H7 (cell line): Measurements from ENCODE around the gene HSDL2. TPM values are rescaled to one million over a fixed set of nuclear protein-coding genes. Genes with fewer than 3 reads are reported as not detected.
"Not testable (repeated sequence)": the region's sequence is repeated elsewhere in the genome, so short reads cannot be mapped to it uniquely, and the experiment has no call there.

Experiments used
- DNase-seq: peaks from one replicate; pipeline ENCODE4 v3.0.0; 2012
- H3K27me3 ChIP-seq: 2 replicates; pipeline ENCODE4 v1.6.0; 2011; ENCODE audit warnings: mild to moderate bottlenecking, low read length; ENCODE audit not compliant: control insufficient read depth, insufficient read depth
- H3K36me3 ChIP-seq: replicated peaks from 2 replicates; pipeline ENCODE4 v1.5.1; 2011; ENCODE audit warnings: low read length; ENCODE audit not compliant: control insufficient read depth, insufficient read depth
- H3K4me3 ChIP-seq: 2 replicates; pipeline ENCODE4 v1.5.1; 2011; ENCODE audit warnings: low read depth, mild to moderate bottlenecking, control low read depth, low read length, moderate library complexity; ENCODE audit not compliant: insufficient read depth
- total RNA-seq: library from RNA; depleted of rRNA; stranded (reverse); fragments of >200 nt; shearing (Covaris generic); gene quantifications from 2 replicates; pipeline ENCODE4 v1.2.3, GENCODE V29; 2014

Gene HSDL2
- total RNA-seq, 1 experiment from 2014 or later: 27.6 TPM

DNA sequence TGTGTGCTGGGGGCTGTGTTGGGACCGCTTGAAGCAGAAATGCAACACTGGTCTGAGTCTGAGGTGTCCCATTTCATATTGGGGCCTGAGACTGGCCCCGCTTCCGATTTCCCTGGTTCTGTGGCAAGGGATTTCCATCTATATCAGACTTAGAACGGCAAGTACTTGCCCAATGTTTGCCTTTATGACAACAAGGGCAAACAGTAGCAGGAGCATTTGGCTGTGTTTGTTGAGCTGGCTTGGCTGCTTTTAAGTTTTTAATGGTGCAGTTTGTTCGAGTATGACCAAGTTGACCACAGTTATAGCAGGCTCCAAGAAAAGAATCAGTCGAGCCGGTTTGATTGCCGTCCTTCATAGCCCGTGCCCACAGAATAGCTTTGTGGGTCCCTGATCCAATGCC lies 17.0 kb downstream of the HSDL2 start:
- DNase-seq: no peak
- Histone ChIP-seq H3K36me3 (no peaks in the 10 kb centered on the region), H3K27me3 (no peaks in the 10 kb centered on the region), H3K4me3 (no peak overlapping the region)

DNA sequence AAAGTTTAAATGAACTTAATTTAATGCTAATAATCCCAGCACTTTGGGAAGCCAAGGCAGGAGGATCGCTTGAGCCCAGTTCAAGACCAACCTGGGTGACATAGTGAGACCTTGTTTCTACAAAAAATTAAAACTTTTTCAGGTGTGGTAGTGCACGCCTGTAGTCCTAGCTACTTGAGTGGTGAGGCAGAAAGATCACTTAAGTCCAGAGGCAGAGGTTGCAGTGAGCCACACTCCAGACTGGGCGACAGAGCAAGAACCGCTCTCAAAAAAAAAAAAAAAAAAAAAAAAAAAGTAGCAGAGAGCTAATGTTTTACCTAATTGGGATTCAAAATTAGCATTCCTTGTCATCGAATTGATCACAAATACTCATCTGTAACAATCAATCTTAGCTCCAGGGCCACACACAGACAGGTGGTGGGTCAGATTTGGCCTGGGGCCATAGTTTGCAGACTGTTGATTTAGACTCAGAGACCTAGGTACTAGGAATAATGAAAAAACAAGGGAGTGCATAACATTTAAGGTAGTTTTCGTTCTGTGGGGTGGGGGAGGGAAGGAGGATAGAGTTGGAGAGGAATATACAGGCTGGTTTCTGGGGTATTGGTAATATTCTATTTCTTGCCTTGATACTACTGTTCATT lies 21.4 kb downstream of the HSDL2 start:
- no peak for DNase-seq
- no peaks in the 10 kb centered on the region for H3K36me3 ChIP-seq
- no peaks in the 10 kb centered on the region for H3K27me3 ChIP-seq
- H3K4me3 ChIP-seq: no peak overlapping the region

DNA sequence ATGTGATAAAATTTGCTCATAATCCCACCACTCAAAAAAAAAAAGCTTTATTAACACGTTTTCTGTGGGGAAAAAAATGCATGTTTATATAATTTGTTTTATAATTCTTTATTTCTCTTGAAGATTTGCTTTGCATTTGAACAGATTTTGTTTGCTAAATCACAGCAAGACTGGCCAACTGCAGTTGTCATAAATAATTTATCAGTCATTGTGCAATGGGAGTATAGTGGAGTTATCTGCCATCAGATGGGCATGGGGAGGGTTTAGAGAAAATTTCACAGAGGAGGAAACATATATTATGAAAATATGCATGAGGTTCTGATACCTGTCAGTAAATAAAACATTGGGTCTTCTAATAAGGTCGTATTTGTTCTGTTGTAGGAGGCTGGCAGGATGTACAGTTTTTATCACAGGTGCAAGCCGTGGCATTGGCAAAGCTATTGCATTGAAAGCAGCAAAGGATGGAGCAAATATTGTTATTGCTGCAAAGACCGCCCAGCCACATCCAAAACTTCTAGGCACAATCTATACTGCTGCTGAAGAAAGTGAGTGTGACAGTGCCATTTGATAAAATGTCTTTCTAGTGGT lies 23.8 kb downstream of the HSDL2 start:
- H3K27me3 ChIP-seq: no peaks in the 10 kb centered on the region
- no peak overlapping the region for H3K4me3 ChIP-seq
- DNase-seq: no peak
- no peaks in the 10 kb centered on the region; the same call in 1 of the 2 replicates for H3K36me3 ChIP-seq

DNA sequence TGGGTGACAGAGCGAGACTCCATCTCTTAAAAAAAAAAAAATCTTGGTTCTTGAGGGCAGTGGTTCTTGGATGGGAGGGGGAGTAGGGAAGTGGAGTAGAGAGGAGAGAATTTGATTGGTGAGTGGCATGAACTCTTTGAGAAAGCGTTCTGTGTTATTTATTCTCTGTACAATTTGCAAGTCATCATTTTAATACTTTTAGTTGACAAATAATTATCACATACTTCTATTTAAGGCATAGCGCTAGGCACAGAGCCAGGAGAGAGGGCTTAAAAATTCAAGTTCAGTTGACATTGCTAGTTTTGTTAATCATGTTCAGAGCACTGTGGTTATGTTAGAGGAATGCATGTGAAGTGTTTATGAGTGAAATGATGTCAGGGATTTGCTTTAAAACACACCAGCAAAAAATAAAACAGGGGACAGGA lies 24.6 kb downstream of the HSDL2 start:
- DNase-seq: no peak
- no peaks in the 10 kb centered on the region; the same call in 1 of the 2 replicates for H3K36me3 ChIP-seq
- no peaks in the 10 kb centered on the region for H3K27me3 ChIP-seq
- H3K4me3 ChIP-seq: no peak overlapping the region

DNA sequence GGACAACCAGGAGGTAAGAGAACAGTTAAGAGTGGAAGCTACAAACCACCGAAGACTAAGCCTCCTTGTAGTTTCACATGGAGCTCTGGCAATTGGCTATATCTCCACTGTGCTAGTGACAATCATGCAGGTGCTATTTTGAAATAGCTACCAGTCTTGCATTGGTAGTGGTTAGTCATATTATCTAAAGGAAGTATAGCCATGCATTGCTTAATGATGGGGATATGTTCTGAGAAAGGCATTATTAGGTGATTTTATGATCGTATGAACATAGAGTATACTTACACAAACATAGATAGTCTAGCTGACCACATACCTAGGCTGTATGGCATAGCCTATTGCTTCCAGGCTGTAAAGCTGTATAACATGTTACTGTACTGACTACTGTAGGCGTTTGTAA lies 28.4 kb downstream of the HSDL2 start:
- Histone ChIP-seq H3K36me3 (no peaks in the 10 kb centered on the region; the same call in 1 of the 2 replicates), H3K27me3 (no peaks in the 10 kb centered on the region), H3K4me3 (no peak overlapping the region)
- no peak for DNase-seq

DNA sequence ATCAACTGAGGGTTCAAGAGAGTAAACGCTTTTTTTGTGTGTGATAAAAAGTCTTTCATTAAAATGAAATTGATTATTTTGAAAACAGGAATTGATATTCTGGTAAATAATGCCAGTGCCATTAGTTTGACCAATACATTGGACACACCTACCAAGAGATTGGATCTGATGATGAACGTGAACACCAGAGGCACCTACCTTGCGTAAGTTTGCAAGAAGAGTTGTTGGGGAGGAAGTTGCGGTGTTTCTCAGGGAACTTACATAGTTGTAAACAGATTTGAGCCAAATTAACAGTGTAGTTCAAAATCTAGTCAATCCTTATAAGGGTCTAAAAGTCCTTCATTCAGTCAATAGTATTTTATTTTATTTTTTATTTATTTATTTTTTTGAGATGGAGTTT lies 28.9 kb downstream of the HSDL2 start:
- no peaks in the 10 kb centered on the region; the same call in 1 of the 2 replicates for H3K36me3 ChIP-seq
- H3K27me3 ChIP-seq: no peaks in the 10 kb centered on the region
- no peak overlapping the region for H3K4me3 ChIP-seq
- no peak for DNase-seq

DNA sequence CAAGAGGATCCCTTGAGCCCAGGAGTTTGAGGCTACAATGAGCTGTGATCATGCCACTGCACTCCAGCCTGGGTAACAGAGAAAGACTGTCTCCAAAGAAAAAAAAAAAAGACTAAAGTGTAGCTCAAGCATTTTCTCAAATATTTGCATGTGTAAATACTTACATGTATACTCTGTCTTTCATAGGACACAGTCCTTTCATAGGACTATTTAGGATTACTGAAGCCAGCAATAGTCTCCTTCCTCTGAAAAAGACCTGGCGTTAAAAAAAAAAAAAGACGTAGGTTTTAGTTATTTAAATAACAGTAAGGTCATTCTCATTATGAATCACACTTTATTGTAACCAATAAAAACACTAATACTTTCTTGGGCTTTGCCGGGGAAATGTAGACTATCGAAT lies 29.9 kb downstream of the HSDL2 start:
- DNase-seq: no peak
- no peaks in the 10 kb centered on the region for H3K27me3 ChIP-seq
- no peak overlapping the region for H3K4me3 ChIP-seq
- no peaks in the 10 kb centered on the region; the same call in 1 of the 2 replicates for H3K36me3 ChIP-seq

DNA sequence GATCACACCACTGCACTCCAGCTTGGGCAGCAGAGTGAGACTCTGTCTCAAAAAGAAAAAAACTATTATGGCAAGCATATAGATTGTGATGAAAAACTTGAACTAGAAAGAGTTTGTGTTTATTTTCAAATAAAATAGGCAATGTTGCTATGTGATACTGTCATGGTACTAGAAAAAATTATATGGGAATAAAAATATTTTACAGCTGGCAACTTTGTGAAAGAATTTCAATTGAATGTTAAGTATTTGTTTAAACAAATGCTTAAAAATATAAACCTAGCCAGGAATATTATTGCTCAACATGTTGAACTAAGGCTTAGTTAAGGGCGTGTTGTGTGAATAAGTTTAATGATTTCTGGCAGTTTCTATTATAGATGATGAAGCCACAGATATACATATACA lies 31.7 kb downstream of the HSDL2 start:
- Histone ChIP-seq H3K27me3 (no peaks in the 10 kb centered on the region), H3K4me3 (no peak overlapping the region), H3K36me3 (no peaks in the 10 kb centered on the region; the same call in 1 of the 2 replicates)
- DNase-seq: no peak

DNA sequence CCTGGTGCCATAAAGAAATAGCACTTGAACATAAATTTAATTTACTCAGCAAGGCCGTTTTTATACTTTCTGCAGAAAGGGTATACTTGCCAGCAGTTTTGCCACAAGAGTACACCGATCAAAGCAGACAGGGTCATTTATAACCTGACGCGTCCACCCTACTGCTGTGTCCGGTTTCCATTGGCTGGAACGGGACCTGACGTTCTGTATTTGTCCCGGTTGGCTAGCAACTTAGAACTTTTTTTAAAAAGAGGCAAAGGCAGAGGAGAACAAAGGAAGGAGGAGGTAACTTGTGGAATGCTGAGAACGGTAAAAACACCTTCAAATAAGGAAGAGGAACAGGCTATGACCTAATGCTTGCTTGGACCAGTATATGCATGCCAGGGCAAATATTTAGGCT lies 33.8 kb downstream of the HSDL2 start:
- not testable (repeated sequence) for H3K36me3 ChIP-seq, DNase-seq, H3K4me3 ChIP-seq, H3K27me3 ChIP-seq

DNA sequence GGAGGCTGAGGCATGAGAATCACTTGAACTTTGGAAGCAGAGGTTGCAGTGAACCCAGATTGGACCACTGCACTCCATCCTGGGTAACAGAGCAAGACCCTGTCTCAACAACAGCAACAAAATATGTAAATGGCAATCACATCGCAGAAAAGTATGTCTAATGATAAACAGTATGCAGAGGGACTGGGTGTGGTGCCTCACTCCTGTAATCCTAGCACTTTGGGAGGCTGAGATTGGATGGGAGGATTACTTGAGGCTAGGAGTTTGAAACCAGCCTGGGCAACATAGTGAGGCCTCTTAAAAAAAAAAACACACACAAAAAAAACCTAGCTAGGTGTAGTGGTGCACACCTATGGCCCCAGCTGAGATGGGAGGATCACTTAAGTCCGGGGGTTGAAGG lies 40.3 kb downstream of the HSDL2 start:
- H3K4me3 ChIP-seq: no peak overlapping the region
- H3K27me3 ChIP-seq: no peaks in the 10 kb centered on the region
- no peaks in the 10 kb centered on the region; the same call in none of the 2 replicates for H3K36me3 ChIP-seq
- no peak for DNase-seq

DNA sequence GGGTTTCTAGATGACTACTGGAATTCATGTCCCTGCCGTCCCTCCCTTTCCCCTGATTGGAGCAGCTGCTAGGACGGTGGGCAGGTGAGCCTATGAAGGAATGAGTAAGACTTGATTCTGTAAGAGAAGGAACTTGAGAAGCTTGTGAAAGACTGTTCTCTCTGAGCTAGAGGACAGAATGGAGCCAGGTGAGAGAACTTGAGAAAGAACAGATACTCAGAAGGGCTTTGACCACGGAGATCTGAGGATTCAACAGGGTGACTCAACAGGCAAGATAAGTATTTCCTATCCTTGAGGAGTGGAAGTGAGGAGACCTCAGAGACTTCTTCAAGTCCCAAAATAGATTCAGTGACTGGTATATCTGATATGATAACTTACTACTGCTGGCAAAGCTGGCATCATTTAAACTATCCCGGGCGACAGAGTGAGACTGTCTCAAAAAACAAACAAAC lies 41.9 kb downstream of the HSDL2 start:
- DNase-seq: no peak

DNA sequence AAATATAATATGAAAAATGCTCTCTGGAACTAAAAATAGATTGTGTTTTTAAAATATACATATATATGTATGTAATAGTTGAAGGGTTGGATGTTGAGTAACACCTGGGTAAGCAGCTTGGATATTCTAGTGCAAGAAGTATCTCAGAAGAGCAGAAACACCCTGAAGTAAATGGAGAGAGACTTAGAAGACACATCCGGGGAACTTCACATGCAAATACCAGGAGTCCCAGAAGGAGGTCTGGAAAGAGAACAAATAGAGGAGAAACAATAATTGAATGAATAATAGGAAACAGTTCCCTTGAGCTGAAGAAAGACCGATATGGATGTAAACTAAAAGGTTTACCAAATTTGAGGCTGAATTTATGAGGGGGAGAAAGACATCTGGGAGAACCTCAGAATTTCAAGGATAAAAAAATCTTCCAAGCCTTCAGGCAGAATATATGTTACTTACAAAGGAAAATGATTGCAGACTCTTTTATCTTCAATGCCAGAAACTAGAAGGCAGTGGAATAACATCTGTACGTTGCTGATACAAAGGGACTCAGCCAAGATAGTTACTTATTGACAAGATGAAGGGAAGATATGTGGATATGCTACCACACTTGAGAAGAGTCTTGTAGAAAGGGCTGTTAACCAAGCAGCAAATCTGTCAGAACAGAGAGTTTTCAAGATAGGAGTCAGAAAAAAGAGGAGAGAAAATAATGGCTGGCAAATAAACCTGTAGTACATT lies 42.7 kb downstream of the HSDL2 start:
- DNase-seq: no peak
- Histone ChIP-seq H3K4me3 (no peak overlapping the region), H3K36me3 (no peaks in the 10 kb centered on the region; the same call in none of the 2 replicates)

More for the DNA sequence above, 41.9 kb downstream of the HSDL2 start:
- Histone ChIP-seq H3K36me3 (no peaks in the 10 kb centered on the region; the same call in none of the 2 replicates), H3K4me3 (no peak overlapping the region), H3K27me3 (no peaks in the 10 kb centered on the region)

DNA sequence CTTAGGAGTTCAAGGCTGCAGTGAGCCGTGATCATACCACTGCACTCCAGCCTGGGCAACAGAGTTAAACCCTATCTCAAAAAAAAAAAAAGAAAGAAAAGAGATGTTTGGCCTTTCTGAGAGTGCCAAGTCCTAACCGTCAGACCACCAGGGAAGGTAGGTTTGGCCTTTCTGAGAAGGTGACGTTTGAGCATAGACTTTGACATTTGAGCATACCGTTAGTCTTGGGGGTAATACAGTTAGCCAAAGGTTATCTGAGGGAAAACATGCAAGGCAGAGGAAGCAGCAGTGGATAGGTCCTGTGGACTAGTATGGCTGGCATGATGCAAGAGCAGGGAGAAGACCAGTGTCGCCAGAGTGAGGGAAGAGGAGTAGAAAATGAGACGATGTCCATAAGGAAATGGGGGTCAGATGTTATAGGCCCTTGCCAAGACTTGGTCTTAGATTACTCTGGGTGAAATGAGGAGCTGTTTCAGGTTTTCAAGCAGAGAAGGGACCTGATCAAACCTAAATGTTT lies 50.2 kb downstream of the HSDL2 start:
- DNase-seq: no peak
- H3K4me3 ChIP-seq: no peak overlapping the region
- no peaks in the 10 kb centered on the region for H3K27me3 ChIP-seq
- peaks cover 1% of the 10 kb centered on the region; the same call in 1 of the 2 replicates for H3K36me3 ChIP-seq

More for the DNA sequence above, 42.7 kb downstream of the HSDL2 start:
- no peaks in the 10 kb centered on the region for H3K27me3 ChIP-seq

DNA sequence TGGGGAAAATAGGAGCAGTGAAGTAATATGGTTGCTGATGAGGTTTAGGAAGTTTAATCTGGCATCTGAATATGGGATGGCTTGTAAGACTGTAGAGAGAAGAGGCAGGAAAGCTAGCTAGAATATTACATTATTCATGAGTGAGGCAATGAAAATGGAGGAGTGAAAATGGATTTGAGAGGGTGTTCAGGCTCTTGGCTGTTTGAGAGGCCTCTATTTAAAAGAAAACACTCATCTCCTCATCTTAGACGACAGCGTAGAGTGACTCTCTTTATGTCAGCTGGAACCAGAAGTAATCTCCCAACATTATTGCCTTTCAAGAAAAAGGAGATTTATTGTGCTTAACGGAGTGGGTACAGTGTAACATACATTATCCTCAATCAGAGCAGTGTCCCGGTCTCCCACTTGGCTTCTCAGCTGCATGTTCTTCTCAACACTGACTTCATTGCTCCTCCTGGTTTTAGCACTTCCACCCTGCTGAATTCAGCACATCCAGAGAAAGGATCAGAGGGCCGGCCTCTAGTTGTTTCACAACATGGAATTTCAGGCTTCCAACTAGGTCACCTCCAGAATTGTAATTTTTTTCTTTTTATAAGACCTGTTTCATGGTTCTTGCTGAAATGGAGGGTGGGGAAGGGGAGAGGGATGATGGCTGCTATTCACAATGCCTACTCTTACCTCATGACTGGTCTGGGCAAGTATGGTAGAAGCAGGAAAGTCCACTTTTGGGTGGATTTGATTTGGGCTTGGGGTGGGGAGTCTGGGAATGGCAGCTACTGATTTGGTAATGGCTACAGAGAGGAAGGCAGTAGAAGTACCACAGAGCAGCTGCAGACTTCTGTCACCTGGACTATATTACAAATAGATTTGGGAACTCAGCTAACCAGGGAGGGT lies 53.8 kb downstream of the HSDL2 start:
- DNase-seq: no peak
- Histone ChIP-seq H3K27me3 (no peaks in the 10 kb centered on the region), H3K36me3 (peaks cover 1% of the 10 kb centered on the region; the same call in 1 of the 2 replicates), H3K4me3 (no peak overlapping the region)
